Placental pericyte (primary cell): ENCODE measurements around the gene TNFSF18. TPM values are rescaled to one million over a fixed set of nuclear protein-coding genes. Genes with fewer than 3 reads are reported as not detected.

ENCODE experiments used
- total RNA-seq: library from RNA; depleted of rRNA; stranded (reverse); fragments of >200 nt; gene quantifications from 2 replicates; pipeline ENCODE4 v1.2.3, GENCODE V29; 2012

The TNFSF18 gene
- 2.6 and 6.3 TPM in 2 replicates for total RNA-seq

GRCh38 chr1:173050865-173051264 is at the start of gene TNFSF18:
Gene TNFSF18 (minus strand): TSS chr1:173050941. CDS start chr1:173050896, 45 bp downstream.

Other genes with a start within 250 kb of the TNFSF18 start
- gene TNFSF4, start 156.4 kb upstream of the TNFSF18 start, total RNA-seq, result 7.4 and 9.3 TPM in 2 replicates